ENCODE measurements around the gene EMC9.

EMC9 gene, protein sequence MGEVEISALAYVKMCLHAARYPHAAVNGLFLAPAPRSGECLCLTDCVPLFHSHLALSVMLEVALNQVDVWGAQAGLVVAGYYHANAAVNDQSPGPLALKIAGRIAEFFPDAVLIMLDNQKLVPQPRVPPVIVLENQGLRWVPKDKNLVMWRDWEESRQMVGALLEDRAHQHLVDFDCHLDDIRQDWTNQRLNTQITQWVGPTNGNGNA

GRCh38 chr14:24141097-24141880 lies at the start of gene EMC9:
TSS of gene EMC9 (minus strand) at chr14:24141591. CDS start at chr14:24141304, 287 bp downstream.
- peak; percentile 100 for DNase-seq (ENCODE audit: low read depth, low spot score)

DNA sequence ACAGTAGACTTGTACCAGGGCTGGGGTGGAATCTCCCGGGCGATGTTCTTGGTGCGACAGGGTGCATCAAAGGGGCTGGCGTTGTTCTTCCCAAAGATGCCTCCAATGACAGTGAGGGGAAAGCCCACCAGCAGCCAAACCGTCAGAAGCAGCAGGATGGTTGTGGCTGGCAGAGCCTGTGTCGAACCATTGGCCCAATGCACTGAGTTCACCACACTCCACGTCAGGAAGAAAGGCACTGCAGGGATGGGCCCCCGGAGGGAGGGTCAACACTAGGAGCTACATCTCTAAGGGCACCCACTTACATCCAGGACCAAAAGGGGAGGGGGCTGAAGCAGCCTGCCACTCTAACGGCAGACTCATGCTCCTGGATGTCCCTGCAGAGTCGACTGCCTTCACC lies 49.0 kb upstream of the EMC9 start:
- no peak for DNase-seq (ENCODE audit: low read depth, low spot score)

- no peak for DNase-seq (ENCODE audit: low read depth, low spot score)
Measured at GRCh38 chr14:24189460-24189859, 48.1 kb upstream of the EMC9 start.

- DNase-seq (ENCODE audit: low read depth, low spot score), result no peak
Measured at GRCh38 chr14:24189059-24189375, 47.6 kb upstream of the EMC9 start.

- DNase-seq (ENCODE audit: low read depth, low spot score), result peak; percentile 98
Measured at GRCh38 chr14:24188251-24189058, 47.1 kb upstream of the EMC9 start, which contains the start of gene IPO4. TSS of gene IPO4 (minus strand) at chr14:24188816. CDS start at chr14:24188787, 29 bp downstream.

GRCh38 chr14:24187539-24187915 lies 46.1 kb upstream of the EMC9 start:
- no peak for DNase-seq (ENCODE audit: low read depth, low spot score)

DNA sequence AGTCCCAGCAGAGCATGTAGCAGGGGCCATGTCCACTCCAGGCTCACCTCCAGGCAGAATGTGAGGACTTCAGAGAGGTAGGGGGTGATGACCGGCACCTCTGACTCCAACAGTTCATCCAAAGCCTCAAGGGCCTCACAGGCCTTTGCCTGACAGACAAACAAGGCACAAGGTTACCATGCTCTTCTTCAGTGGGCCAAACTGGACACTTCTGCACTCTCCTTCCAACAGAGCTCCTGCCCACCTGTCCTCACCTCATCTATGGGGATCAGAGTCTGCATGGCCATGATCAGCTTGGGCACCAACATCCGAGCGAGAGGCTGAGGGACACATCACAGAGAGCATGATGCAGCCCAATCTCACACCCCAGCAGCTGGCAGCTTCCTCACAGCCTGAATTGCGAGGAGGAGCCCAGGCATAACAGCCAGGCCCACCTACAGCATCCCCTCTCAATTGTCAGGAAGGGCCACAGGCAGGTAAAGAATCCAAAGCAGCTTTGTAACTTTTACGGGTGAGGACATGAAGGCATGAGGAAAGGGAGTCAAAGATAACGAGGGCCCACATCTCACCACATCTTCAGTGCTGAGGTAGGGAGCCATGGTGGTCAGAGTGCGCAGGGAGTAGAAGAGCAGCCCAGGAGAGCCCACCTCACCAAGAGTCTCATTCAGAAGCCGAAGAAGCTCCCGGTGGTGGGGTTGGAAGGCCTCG lies 45.6 kb upstream of the EMC9 start:
- DNase-seq (ENCODE audit: low read depth, low spot score), result no peak

DNA sequence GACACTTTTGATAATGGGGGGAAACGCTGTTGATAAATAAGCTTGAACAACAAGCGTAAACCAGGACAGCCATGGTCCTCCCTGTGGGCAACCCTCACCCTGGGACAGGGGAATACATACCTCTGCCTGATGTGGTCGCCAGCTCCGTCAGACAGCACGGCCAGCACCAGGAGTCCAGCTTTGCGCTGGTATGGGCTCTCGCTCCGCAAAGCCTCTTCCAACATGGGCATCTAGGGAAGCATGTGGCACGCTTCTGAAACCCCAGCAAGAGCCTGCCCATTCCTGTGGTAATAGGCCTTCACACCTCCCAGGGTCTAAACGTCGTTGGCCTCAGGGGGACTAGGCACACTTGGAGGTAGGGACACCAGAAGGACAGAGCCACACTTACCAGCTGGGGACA lies 44.4 kb upstream of the EMC9 start:
- DNase-seq (ENCODE audit: low read depth, low spot score), result no peak

- no peak for DNase-seq (ENCODE audit: low read depth, low spot score)
Measured at GRCh38 chr14:24185026-24185425, 43.6 kb upstream of the EMC9 start.

- DNase-seq (ENCODE audit: low read depth, low spot score), result no peak
Measured at GRCh38 chr14:24184104-24184970, 42.9 kb upstream of the EMC9 start.

DNA sequence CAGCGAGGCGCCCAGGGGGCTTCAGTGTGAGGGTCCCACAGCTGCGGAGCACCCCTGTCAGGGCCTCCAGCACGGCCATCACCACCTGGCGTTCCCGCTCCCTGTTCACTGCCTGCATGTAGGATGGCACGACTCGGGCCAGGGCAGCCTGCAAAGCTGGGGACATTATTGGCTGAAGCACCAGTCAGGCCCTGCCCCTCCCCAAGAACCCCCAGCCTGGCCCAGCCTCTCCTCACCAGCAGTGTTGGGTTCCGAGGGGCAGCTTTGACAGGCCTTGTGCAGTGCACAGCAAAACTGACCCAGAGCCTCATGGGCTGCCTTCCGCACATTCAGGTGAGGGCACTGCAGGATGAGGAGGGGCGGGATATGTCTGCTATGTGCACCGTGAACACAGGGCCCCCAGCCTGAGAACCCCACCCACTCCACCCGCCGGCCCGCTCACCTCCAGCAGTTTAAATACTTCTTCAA lies 41.7 kb upstream of the EMC9 start:
- DNase-seq (ENCODE audit: low read depth, low spot score), result no peak

DNA sequence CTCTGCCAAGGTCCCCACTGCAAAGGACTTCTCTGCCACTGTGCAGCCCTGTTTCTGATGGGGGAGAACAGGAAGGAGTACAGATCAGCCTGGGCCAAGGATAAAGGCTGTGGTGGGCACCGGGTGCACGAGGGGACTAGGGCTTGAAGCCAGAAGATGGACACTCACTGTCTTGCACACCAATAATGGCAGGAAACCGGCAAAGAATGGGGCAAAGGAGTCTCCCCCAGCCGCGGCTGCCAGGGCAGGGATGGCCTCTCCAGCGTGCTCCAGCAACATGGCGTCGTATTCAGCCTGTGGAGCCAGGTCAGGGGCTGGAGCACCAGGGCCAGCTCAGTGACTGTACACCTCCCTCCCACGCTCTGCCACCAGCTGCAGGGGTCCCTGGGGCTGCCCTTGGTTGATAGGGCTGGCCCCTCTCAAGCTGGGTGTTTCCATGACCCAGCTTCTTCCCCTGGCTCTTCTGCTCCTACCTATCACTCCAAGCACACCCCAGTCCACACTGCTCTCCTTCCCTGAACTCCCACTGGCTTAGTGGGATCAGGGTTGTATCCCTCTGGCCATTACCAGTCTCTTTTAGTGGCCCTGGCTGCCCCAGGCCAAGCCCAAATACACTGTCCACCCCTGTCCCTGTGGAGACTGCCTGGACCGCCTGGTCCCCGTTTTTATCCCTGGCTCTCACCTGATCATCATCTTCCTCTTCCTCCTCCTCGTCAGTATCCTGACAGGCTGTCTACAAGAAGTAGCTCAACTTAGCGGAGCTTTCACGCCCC lies 40.9 kb upstream of the EMC9 start:
- DNase-seq (ENCODE audit: low read depth, low spot score), result no peak

DNA sequence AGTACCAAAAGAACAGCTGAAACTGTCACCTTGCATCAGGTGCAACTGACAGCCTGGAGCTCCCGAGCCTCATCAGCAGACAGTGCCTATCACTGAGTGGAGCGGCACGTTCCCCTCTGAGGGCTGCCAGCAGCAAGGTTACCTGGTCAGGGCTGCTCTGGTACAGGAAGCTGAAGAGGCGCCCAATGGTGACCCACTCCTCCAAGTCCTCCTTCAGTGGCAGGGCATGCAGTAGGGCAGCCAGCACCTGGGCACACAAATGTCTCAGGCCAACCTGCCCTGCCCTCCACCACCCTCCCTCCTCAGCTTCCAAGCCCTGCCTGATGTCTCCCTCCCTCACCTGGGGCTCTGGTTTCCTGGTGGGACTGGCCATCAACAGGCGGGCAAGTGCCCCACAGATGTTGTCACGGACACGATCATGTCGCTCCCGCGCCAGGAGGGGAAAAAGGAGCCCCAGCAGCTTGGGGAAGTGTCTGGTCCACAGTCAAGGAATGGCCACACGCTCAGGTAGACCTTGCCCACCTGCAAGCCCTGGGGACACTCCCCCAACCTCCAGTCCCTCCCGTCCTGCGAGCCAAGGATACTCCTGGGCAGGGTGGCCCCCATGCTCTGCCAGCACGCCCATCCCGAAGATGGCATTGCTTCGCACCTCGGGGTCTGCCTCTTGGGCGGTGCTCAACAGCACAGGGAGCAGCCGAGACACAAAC lies 40.1 kb upstream of the EMC9 start:
- no peak for DNase-seq (ENCODE audit: low read depth, low spot score)

DNA sequence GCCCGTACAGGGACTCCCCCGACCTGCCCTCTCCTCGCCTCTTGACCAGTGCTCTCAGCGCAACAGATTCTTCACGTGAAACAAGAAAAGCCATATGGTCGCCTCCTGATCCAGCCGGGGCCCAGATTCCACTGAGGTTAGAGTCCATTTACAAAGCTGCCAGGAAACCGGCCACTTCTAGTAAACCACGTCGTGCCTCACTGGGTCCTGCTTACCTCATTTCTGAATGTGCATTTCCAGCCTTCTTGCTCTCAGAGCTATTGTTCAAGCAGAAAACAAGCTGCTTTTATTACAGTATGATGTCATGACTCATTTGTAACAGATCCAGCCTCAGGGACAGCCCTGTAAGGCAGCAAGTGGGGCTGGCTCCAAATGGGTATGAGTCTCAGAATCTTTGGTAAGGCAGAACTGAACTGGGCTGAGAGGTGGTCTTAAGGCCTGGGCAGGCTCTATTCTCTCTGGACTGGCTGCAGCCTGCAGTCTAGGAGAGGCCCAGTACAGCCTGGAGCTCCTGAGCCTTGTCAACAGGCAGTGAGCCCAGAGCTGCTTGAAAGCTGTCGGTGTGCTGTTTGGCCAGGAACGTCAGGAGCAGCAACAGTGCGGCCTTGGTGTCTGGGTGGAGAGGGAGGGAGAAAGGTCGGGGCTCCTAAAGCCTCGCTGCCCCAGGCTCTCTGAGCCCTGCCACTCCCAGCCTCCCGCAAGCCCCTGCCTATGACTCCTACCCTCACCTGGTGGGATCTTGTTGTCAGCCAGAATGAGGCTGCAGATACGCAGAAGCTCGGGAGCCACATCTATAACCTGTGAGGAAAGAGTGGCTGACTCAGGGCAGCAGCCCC lies 38.8 kb upstream of the EMC9 start:
- DNase-seq (ENCODE audit: low read depth, low spot score), result no peak

DNA sequence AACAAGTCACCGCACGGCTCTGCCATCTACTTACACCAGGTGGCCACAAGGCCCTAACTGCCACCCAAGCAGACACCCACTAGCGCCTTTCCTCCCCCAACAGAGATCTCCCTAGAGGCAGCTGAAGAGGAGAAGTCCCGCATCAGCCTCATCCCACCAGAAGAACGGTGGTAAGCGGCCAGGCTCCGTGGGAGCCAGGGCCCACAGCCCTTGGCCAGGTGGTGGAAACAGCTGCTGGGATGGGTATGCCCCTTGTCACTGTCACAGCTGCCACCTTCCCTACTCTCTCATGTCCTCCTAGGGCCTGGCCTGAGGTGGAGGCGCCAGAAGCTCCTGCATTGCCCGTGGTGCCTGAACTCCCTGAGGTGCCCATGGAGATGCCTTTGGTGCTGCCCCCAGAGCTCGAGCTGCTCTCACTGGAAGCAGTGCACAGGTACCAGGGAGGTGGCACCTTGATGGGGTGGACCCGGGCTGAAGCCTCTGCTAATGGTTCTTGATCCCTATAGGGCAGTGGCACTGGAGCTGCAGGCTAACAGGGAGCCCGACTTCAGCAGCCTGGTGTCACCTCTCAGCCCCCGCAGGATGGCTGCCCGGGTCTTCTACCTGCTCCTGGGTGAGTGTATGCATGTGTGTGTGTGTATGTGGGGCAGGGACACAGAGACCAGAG lies 38.0 kb upstream of the EMC9 start:
- no peak for DNase-seq (ENCODE audit: low read depth, low spot score)

DNA sequence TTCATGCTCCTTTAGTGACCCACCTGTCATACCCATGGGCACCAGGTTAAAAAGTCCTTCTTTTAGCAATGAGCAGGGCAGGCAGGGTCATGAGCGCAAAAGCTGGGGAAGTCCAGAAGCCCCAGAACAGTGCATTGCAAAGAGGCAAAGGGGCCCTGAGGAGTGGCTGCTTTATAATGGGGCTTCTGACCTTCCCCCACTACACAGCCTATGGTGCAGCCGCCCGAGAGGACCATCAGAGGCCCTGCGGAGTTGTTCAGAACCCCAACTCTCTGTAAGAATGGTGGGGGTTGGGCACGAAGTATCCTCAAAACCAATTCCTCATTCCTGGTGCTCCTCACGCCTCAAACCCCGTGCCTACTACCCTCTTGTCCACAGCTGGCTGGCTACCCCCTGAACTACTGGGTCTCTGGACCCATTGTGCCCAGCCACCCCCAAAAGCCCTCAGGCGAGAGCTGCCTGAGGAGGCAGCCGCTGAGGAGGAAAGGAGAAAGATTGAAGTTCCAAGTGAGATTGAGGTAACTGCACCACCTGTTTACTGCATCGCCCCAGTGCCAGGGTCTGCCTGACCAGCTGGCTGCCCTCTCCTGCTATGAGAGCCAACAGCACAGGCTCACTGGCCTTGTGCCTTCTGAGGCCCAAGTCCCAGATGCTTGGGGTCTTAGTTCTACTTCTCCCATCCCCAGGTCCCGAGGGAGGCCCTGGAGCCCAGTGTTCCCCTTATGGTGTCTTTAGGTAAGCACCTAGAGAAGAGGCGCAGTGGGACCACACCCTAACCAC lies 37.2 kb upstream of the EMC9 start:
- no peak for DNase-seq (ENCODE audit: low read depth, low spot score)

DNA sequence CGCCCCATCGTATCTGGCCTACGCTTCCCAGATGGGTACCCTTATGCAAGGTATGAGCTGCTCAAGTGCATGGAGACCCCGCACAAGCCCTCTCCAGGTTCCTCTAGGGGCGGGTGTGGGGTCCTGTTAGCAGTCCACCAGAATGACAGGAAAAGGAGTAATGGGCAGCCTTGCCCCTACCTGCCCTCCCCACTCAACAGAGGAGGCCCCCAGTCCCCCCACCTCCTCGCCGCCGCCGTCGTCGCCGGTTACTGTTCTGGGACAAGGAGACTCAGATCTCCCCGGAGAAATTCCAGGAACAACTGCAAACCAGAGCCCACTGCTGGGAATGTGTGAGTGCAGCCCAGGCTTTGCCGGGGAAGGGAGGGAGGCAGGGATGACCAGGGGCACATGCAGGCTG lies 36.5 kb upstream of the EMC9 start:
- DNase-seq (ENCODE audit: low read depth, low spot score), result no peak

Measured in ELF-1 (cell line).